Liver (tissue), 3 donors: ENCODE results near the gene PGAM1.

Experiments
- ATF3 ChIP-seq: IDR thresholded peaks from 2 replicates; pipeline ENCODE4 v1.6.1; 2016; ENCODE audit warnings: antibody characterized with exemption
- CTCF ChIP-seq: fragments of 150-350 bp; IDR thresholded peaks from 2 replicates; pipeline ENCODE4 v1.5.1; 2017; ENCODE audit warnings: improper control_type of control experiment, low read depth, low read length; ENCODE audit not compliant: missing input control
- EGR1 ChIP-seq, 2 donors: IDR thresholded peaks; 2 replicates each; pipeline ENCODE4 v1.6.1; 2016 to 2018; ENCODE audit warnings: antibody characterized with exemption in 2 of 2, low read depth in 2 of 2
- HNF4G ChIP-seq: IDR thresholded peaks from 2 replicates; pipeline ENCODE4 v1.6.1; 2016; ENCODE audit warnings: antibody characterized with exemption
- JUND ChIP-seq, 2 donors: IDR thresholded peaks; 2 replicates each; pipeline ENCODE4 v1.6.1; 2016; ENCODE audit warnings: antibody characterized with exemption in 2 of 2
- RAD21 ChIP-seq, 2 donors: IDR thresholded peaks; 2 replicates each; pipeline ENCODE4 v1.6.1; 2016; ENCODE audit warnings: antibody characterized with exemption in 2 of 2, mild to moderate bottlenecking in 2 of 2
- SP1 ChIP-seq: IDR thresholded peaks from 2 replicates; pipeline ENCODE4 v1.6.1; 2018; ENCODE audit warnings: antibody characterized with exemption, mild to moderate bottlenecking
- TAF1 ChIP-seq: conservative IDR thresholded peaks from 2 replicates; pipeline ENCODE4 v1.6.1; 2016; ENCODE audit warnings: antibody characterized with exemption, mild to moderate bottlenecking
- YY1 ChIP-seq: IDR thresholded peaks from 2 replicates; pipeline ENCODE4 v1.6.1; 2016; ENCODE audit warnings: antibody characterized with exemption, mild to moderate bottlenecking
- TF ChIP-seq, protein P1 (sequence below): IDR thresholded peaks from 2 replicates; pipeline ENCODE4 v1.6.1; 2016; ENCODE audit warnings: antibody characterized with exemption, mild to moderate bottlenecking
- TF ChIP-seq, protein P2 (sequence below): IDR thresholded peaks from 2 replicates; pipeline ENCODE4 v1.6.1; 2016; ENCODE audit warnings: antibody characterized with exemption
- donor health status: healthy.
- donor health status: healthy.

- TF ChIP-seq YY1 (no peak), SP1 (no peak), CTCF (no peak), EGR1 (IDR thresholded peaks at IDR 0.05; ENCODE audit: low read depth in 2 of 2) (no peak), HNF4G (no peak), TAF1 (no peak), JUND (IDR thresholded peaks at IDR 0.05) (no peak), ATF3 (no peak), RAD21 (IDR thresholded peaks at IDR 0.05) (no peak)
- TF ChIP-seq, protein P1, sequence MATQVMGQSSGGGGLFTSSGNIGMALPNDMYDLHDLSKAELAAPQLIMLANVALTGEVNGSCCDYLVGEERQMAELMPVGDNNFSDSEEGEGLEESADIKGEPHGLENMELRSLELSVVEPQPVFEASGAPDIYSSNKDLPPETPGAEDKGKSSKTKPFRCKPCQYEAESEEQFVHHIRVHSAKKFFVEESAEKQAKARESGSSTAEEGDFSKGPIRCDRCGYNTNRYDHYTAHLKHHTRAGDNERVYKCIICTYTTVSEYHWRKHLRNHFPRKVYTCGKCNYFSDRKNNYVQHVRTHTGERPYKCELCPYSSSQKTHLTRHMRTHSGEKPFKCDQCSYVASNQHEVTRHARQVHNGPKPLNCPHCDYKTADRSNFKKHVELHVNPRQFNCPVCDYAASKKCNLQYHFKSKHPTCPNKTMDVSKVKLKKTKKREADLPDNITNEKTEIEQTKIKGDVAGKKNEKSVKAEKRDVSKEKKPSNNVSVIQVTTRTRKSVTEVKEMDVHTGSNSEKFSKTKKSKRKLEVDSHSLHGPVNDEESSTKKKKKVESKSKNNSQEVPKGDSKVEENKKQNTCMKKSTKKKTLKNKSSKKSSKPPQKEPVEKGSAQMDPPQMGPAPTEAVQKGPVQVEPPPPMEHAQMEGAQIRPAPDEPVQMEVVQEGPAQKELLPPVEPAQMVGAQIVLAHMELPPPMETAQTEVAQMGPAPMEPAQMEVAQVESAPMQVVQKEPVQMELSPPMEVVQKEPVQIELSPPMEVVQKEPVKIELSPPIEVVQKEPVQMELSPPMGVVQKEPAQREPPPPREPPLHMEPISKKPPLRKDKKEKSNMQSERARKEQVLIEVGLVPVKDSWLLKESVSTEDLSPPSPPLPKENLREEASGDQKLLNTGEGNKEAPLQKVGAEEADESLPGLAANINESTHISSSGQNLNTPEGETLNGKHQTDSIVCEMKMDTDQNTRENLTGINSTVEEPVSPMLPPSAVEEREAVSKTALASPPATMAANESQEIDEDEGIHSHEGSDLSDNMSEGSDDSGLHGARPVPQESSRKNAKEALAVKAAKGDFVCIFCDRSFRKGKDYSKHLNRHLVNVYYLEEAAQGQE: no peak
- TF ChIP-seq, protein P2, sequence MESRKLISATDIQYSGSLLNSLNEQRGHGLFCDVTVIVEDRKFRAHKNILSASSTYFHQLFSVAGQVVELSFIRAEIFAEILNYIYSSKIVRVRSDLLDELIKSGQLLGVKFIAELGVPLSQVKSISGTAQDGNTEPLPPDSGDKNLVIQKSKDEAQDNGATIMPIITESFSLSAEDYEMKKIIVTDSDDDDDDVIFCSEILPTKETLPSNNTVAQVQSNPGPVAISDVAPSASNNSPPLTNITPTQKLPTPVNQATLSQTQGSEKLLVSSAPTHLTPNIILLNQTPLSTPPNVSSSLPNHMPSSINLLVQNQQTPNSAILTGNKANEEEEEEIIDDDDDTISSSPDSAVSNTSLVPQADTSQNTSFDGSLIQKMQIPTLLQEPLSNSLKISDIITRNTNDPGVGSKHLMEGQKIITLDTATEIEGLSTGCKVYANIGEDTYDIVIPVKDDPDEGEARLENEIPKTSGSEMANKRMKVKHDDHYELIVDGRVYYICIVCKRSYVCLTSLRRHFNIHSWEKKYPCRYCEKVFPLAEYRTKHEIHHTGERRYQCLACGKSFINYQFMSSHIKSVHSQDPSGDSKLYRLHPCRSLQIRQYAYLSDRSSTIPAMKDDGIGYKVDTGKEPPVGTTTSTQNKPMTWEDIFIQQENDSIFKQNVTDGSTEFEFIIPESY: no peak
Measured at GRCh38 chr10:97482381-97482780, 56.4 kb downstream of the PGAM1 start.
